HEK293 (cell line): ENCODE results near the gene ADAMTS2.

ENCODE experiments used
- CTCF ChIA-PET: fragments of 350-600 bp; formaldehyde crosslinking; extraction: SDS; loops from one replicate; lab custom pipeline; 2021; ENCODE audit warnings: antibody characterized with exemption; lab: Yijun Ruan, JAX
- POLR2A ChIA-PET: fragments of 300-600 bp; formaldehyde crosslinking; extraction: SDS; loops from one replicate; lab custom pipeline; 2020; ENCODE audit warnings: antibody characterized with exemption, inconsistent platforms; lab: Yijun Ruan, JAX
- H3K27ac ChIP-seq: fragments of 200-500 bp; sonication (Bioruptor generic); 2 replicates; pipeline ENCODE4 v1.5.1; 2014; ENCODE audit warnings: low read depth, low read length, control low read depth, inconsistent platforms; ENCODE audit errors: extremely low read depth
- H3K36me3 ChIP-seq, 2 experiments: fragments of 200-500 bp in 1 of 2; sonication (Bioruptor generic) in 1 of 2; 1 replicate in 1 of 2; 2 replicates in 1 of 2; pipeline ENCODE4 v1.5.1; 2014 to 2017; ENCODE audit warnings: inconsistent platforms in 2 of 2, low read length in 2 of 2; ENCODE audit not compliant: control insufficient read depth in 2 of 2, insufficient read depth in 1 of 2
- H3K4me1 ChIP-seq: fragments of 200-500 bp; sonication (Bioruptor generic); 2 replicates; pipeline ENCODE4 v1.5.1; 2014; ENCODE audit warnings: mild to moderate bottlenecking, low read length, inconsistent platforms; ENCODE audit not compliant: control insufficient read depth, insufficient read depth
- H3K4me3 ChIP-seq: 2 replicates; pipeline ENCODE4 v1.5.1; 2011; ENCODE audit warnings: low read depth, mild to moderate bottlenecking, control low read depth, low read length, moderate library complexity
- H3K9me3 ChIP-seq: fragments of 200-500 bp; sonication (Bioruptor generic); 2 replicates; pipeline ENCODE4 v1.5.1; 2014; ENCODE audit warnings: low read depth, low read length, inconsistent platforms; ENCODE audit not compliant: control insufficient read depth, insufficient read depth
- IKZF3 ChIP-seq: fragments of 450-650 bp; IDR thresholded peaks from 2 replicates; pipeline ENCODE4 v1.5.0; 2018; ENCODE audit warnings: missing biosample characterization, mild to moderate bottlenecking, missing genetic modification characterization, moderate library complexity
- KLF17 ChIP-seq: fragments of 450-650 bp; formaldehyde crosslinking; IDR thresholded peaks from 2 replicates; pipeline ENCODE4 v1.5.1; 2016; ENCODE audit warnings: missing biosample characterization, missing genetic modification characterization
- MYNN ChIP-seq: fragments of 450-650 bp; formaldehyde crosslinking; IDR thresholded peaks from 2 replicates; pipeline ENCODE4 v1.5.1; 2016; ENCODE audit warnings: missing biosample characterization, missing genetic modification characterization, borderline replicate concordance
- PRDM6 ChIP-seq: fragments of 450-650 bp; formaldehyde crosslinking; IDR thresholded peaks from 2 replicates; pipeline ENCODE4 v1.5.1; 2017; ENCODE audit warnings: missing biosample characterization, missing genetic modification characterization
- RBAK ChIP-seq: fragments of 450-650 bp; formaldehyde crosslinking; IDR thresholded peaks from 2 replicates; pipeline ENCODE4 v1.5.1; 2016; ENCODE audit warnings: missing biosample characterization, missing genetic modification characterization
- ZBTB48 ChIP-seq: fragments of 450-650 bp; formaldehyde crosslinking; IDR thresholded peaks from 2 replicates; pipeline ENCODE4 v1.5.1; 2016; ENCODE audit warnings: missing biosample characterization, missing genetic modification characterization
- ZNF274 ChIP-seq, 2 experiments: fragments of 200-500 bp in 1 of 2; fragments of 450-650 bp in 1 of 2; sonication (Bioruptor generic) in 1 of 2; formaldehyde crosslinking in 1 of 2; IDR thresholded peaks; 2 replicates each; pipeline versions ENCODE4 v1.5.1 to v1.6.1; 2014 to 2016; ENCODE audit warnings: borderline replicate concordance in 1 of 2, inconsistent platforms in 1 of 2, low read length in 1 of 2, missing biosample characterization in 1 of 2, missing genetic modification characterization in 1 of 2
- ZNF416 ChIP-seq: fragments of 450-650 bp; formaldehyde crosslinking; IDR thresholded peaks from 2 replicates; pipeline ENCODE4 v1.5.1; 2016; ENCODE audit warnings: missing biosample characterization, missing genetic modification characterization
- ZNF513 ChIP-seq: fragments of 450-650 bp; IDR thresholded peaks from 2 replicates; pipeline ENCODE4 v1.5.1; 2018; ENCODE audit warnings: missing biosample characterization, missing genetic modification characterization
- ZNF555 ChIP-seq: fragments of 450-650 bp; formaldehyde crosslinking; conservative IDR thresholded peaks from 2 replicates; pipeline ENCODE4 v1.5.1; 2017; ENCODE audit warnings: missing biosample characterization, mild to moderate bottlenecking, missing genetic modification characterization, inconsistent platforms
- ZNF629 ChIP-seq: fragments of 450-650 bp; formaldehyde crosslinking; IDR thresholded peaks from 2 replicates; pipeline ENCODE4 v1.5.1; 2017; ENCODE audit warnings: missing biosample characterization, missing genetic modification characterization
- ZNF701 ChIP-seq: fragments of 450-650 bp; formaldehyde crosslinking; IDR thresholded peaks from 2 replicates; pipeline ENCODE4 v1.5.1; 2016; ENCODE audit warnings: missing biosample characterization, missing genetic modification characterization
- ZNF792 ChIP-seq: fragments of 450-650 bp; formaldehyde crosslinking; IDR thresholded peaks from 2 replicates; pipeline ENCODE4 v1.5.1; 2016; ENCODE audit warnings: missing biosample characterization, missing genetic modification characterization
- TF ChIP-seq, protein P1 (sequence below): fragments of 450-650 bp; formaldehyde crosslinking; IDR thresholded peaks from 2 replicates; pipeline ENCODE4 v1.5.1; 2016; ENCODE audit warnings: missing biosample characterization, missing genetic modification characterization
- TF ChIP-seq, protein P2 (sequence below): fragments of 450-650 bp; formaldehyde crosslinking; IDR thresholded peaks from 2 replicates; pipeline ENCODE4 v1.5.1; 2016; ENCODE audit warnings: missing biosample characterization, missing genetic modification characterization
- TF ChIP-seq, protein P3 (sequence below): fragments of 450-650 bp; formaldehyde crosslinking; IDR thresholded peaks from 2 replicates; pipeline ENCODE4 v1.5.1; 2017; ENCODE audit warnings: missing biosample characterization, missing genetic modification characterization

Gene ADAMTS2

GRCh38 chr5:179239256-179240135, 105.8 kb downstream of the ADAMTS2 start:
- Histone ChIP-seq H3K4me3 (no peak overlapping the region), H3K9me3 (no peaks in the 10 kb centered on the region), H3K27ac (no peak overlapping the region), H3K36me3 (no peaks in the 10 kb centered on the region), H3K4me1 (no peaks in the 10 kb centered on the region)
- no peak for TF ChIP-seq KLF17 (tag by site-specific recombination)
- TF ChIP-seq RBAK (tag by site-specific recombination), result no peak
- no peak for TF ChIP-seq ZNF629 (tag by site-specific recombination)
- TF ChIP-seq PRDM6 (tag by site-specific recombination), result no peak
- TF ChIP-seq ZNF416, result no peak
- CTCF ChIA-PET, result no interaction called here
- POLR2A ChIA-PET, result no interaction called here

DNA sequence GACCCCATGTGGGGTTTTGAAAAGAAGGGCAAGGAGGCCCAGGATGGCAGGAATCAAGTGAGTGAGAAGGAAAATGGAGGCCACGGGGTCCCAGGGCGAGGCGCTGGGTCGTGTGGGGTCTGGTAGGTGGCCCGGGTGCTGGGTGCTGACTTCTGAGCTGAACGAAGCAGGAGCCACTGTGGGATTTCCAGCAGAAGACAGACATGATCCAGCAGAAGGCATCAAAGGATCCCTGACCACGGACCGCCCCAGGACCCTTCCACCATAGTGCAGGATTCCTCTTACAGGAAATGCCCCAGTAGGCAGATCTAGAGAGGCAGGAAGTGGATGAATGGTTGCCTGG, 106.7 kb downstream of the ADAMTS2 start:
- Histone ChIP-seq H3K36me3 (no peaks in the 10 kb centered on the region), H3K4me3 (no peak overlapping the region), H3K27ac (no peak overlapping the region), H3K9me3 (no peaks in the 10 kb centered on the region), H3K4me1 (no peaks in the 10 kb centered on the region)
- TF ChIP-seq ZBTB48 (tag by site-specific recombination), result no peak
- TF ChIP-seq ZNF416, result no peak
- ChIA-PET POLR2A (no interaction called here), CTCF (no interaction called here)

DNA sequence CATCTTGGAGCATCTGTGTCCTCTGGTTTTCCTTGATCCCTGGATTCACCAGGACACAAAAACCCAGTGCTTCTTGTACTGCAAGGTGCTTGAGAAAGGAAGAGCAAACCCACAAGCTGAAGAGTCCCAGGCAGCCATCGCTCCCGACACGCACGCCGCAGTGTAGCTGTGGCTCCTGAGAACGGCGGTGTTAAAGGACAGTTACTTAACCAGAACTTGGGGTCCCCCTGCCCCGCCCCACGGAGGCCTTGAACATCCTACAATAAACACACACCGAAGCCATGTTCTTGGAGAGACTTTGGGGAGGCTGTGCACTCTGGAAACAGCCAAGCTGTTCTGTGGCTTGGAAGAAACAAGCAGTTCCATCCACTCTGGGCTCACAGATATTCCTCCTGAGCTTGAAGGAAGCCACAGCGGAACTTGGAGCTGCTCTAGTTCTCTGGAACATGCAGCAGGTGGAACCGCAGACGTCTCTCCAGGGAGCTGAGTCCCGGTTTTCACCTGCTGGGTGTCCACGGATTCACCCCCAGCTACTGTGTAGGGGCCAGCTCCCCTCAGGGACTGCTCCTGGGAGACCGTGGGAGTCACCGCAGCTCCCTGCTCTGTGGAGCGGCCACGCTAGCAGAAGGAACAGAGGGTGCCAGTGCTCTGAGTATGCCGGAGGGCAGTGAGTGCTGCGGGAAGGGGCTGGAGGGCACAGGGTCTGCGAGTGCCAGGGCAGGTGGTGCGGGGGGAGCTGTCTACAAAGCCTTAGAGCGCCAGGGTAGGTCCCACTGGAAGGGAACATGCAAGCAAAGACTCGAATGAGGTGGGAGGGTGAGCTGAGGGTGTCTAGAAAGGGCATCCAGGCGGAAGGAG, 107.3 kb downstream of the ADAMTS2 start:
- POLR2A ChIA-PET, result no interaction called here
- H3K36me3 ChIP-seq, result no peaks in the 10 kb centered on the region
- H3K4me1 ChIP-seq, result no peaks in the 10 kb centered on the region
- no peak overlapping the region for H3K4me3 ChIP-seq
- TF ChIP-seq ZNF701 (tag by site-specific recombination) (no peak), ZNF513 (tag by site-specific recombination) (no peak), MYNN (tag by site-specific recombination) (no peak), ZNF274 (IDR thresholded peaks at IDR 0.05; ENCODE audit: low read length) (no peak), ZNF274 (tag by site-specific recombination; IDR thresholded peaks at IDR 0.05; ENCODE audit: borderline replicate concordance) (no peak), IKZF3 (tag by site-specific recombination) (no peak), ZNF792 (tag by site-specific recombination) (no peak), ZNF555 (tag by site-specific recombination) (no peak)
- TF ChIP-seq, protein P1, sequence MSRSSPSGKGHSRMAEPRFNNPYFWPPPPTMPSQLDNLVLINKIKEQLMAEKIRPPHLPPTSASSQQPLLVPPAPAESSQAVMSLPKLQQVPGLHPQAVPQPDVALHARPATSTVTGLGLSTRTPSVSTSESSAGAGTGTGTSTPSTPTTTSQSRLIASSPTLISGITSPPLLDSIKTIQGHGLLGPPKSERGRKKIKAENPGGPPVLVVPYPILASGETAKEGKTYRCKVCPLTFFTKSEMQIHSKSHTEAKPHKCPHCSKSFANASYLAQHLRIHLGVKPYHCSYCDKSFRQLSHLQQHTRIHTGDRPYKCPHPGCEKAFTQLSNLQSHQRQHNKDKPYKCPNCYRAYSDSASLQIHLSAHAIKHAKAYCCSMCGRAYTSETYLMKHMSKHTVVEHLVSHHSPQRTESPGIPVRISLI (tag by site-specific recombination), result no peak
- TF ChIP-seq, protein P2, sequence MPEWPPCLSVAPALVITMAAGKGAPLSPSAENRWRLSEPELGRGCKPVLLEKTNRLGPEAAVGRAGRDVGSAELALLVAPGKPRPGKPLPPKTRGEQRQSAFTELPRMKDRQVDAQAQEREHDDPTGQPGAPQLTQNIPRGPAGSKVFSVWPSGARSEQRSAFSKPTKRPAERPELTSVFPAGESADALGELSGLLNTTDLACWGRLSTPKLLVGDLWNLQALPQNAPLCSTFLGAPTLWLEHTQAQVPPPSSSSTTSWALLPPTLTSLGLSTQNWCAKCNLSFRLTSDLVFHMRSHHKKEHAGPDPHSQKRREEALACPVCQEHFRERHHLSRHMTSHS (tag by site-specific recombination), result no peak
- TF ChIP-seq, protein P3, sequence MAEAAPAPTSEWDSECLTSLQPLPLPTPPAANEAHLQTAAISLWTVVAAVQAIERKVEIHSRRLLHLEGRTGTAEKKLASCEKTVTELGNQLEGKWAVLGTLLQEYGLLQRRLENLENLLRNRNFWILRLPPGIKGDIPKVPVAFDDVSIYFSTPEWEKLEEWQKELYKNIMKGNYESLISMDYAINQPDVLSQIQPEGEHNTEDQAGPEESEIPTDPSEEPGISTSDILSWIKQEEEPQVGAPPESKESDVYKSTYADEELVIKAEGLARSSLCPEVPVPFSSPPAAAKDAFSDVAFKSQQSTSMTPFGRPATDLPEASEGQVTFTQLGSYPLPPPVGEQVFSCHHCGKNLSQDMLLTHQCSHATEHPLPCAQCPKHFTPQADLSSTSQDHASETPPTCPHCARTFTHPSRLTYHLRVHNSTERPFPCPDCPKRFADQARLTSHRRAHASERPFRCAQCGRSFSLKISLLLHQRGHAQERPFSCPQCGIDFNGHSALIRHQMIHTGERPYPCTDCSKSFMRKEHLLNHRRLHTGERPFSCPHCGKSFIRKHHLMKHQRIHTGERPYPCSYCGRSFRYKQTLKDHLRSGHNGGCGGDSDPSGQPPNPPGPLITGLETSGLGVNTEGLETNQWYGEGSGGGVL (tag by site-specific recombination), result no peak
- CTCF ChIA-PET, result no interaction called here
- H3K27ac ChIP-seq, result no peak overlapping the region
- no peaks in the 10 kb centered on the region for H3K9me3 ChIP-seq
